WTC11 (cell line): ENCODE data around the gene FCN2. TPM values are rescaled to one million over a fixed set of nuclear protein-coding genes. Genes with fewer than 3 reads are reported as not detected.

Experiments used
- ATAC-seq: fragments of 200-7000 bp; cut with Tn5 transposase; 2 replicates; pipeline ENCODE4 v1.10.0; 2021; ENCODE audit warnings: mild to moderate bottlenecking, moderate library complexity
- CTCF ChIA-PET: fragments of 300-600 bp; sonication (Branson Sonifier 250); formaldehyde crosslinking; loops from one replicate; lab custom pipeline; 2021; ENCODE audit warnings: antibody characterized with exemption; lab: Charles Lee
- POLR2A ChIA-PET: fragments of 350-600 bp; sonication (Branson Sonifier 250); formaldehyde crosslinking; loops from one replicate; lab custom pipeline; 2021; ENCODE audit warnings: antibody characterized with exemption; lab: Charles Lee
- DNase-seq: peaks from one replicate; pipeline ENCODE4 v3.0.0; 2021; ENCODE audit warnings: low spot score
- H3K27ac Mint-ChIP-seq: 2 replicates; pipeline ENCODE4 v1.8.0; 2021; ENCODE audit warnings: mixed read lengths
- H3K27me3 Mint-ChIP-seq: 2 replicates; pipeline ENCODE4 v1.8.0; 2021; ENCODE audit warnings: low read depth, mild to moderate bottlenecking, moderate library complexity, mixed read lengths
- H3K36me3 Mint-ChIP-seq: 2 replicates; pipeline ENCODE4 v1.8.0; 2021; ENCODE audit warnings: mixed read lengths
- H3K4me1 Mint-ChIP-seq: 2 replicates; pipeline ENCODE4 v1.8.0; 2022; ENCODE audit warnings: mixed read lengths
- H3K4me3 Mint-ChIP-seq: 2 replicates; pipeline ENCODE4 v1.8.0; 2021; ENCODE audit warnings: mild to moderate bottlenecking, moderate library complexity, mixed read lengths
- H3K9me3 Mint-ChIP-seq: 2 replicates; pipeline ENCODE4 v1.8.0; 2021; ENCODE audit warnings: mixed read lengths
- ATF1 ChIP-seq: sonication (generic); formaldehyde crosslinking; IDR thresholded peaks from 2 replicates; pipeline ENCODE4 v1.8.1; 2023; ENCODE audit warnings: mild to moderate bottlenecking, moderate library complexity, missing genetic modification reagents
- CDX4 ChIP-seq: fragments of 250-450 bp; sonication (Bioruptor Pico); IDR thresholded peaks from 2 replicates; pipeline ENCODE4 v1.9.0; 2021; ENCODE audit warnings: moderate library complexity, mild to moderate bottlenecking, inconsistent platforms, borderline replicate concordance
- CREM ChIP-seq: sonication (generic); formaldehyde crosslinking; IDR thresholded peaks from 2 replicates; pipeline ENCODE4 v1.8.1; 2022; ENCODE audit warnings: mild to moderate bottlenecking, missing genetic modification reagents, moderate library complexity
- FOXP1 ChIP-seq: sonication (generic); formaldehyde crosslinking; IDR thresholded peaks from 2 replicates; pipeline ENCODE4 v1.8.0; 2022; ENCODE audit warnings: missing genetic modification reagents, mild to moderate bottlenecking, moderate library complexity, borderline replicate concordance
- IRF2 ChIP-seq: sonication (generic); formaldehyde crosslinking; IDR thresholded peaks from 2 replicates; pipeline ENCODE4 v1.8.0; 2022; ENCODE audit warnings: low read depth, missing genetic modification reagents, borderline replicate concordance
- NFE2L1 ChIP-seq: sonication (generic); formaldehyde crosslinking; IDR thresholded peaks from 2 replicates; pipeline ENCODE4 v1.8.1; 2023; ENCODE audit warnings: missing genetic modification reagents
- NFYB ChIP-seq: sonication (generic); formaldehyde crosslinking; conservative IDR thresholded peaks from 2 replicates; pipeline ENCODE4 v1.8.0; 2022; ENCODE audit warnings: low read depth, missing genetic modification reagents
- PREB ChIP-seq: sonication (generic); formaldehyde crosslinking; IDR thresholded peaks from 2 replicates; pipeline ENCODE4 v1.8.1; 2022; ENCODE audit warnings: mild to moderate bottlenecking, missing genetic modification reagents, moderate library complexity, borderline replicate concordance
- USF1 ChIP-seq: sonication (generic); formaldehyde crosslinking; IDR thresholded peaks from 2 replicates; pipeline ENCODE4 v1.8.0; 2022; ENCODE audit warnings: mild to moderate bottlenecking, missing genetic modification reagents
- ZNF121 ChIP-seq: sonication (generic); formaldehyde crosslinking; IDR thresholded peaks from 2 replicates; pipeline ENCODE4 v1.8.0; 2023; ENCODE audit warnings: missing genetic modification reagents
- ZNF219 ChIP-seq: sonication (generic); formaldehyde crosslinking; IDR thresholded peaks from 2 replicates; pipeline ENCODE4 v1.8.0; 2023; ENCODE audit warnings: missing genetic modification reagents, mild to moderate bottlenecking, borderline replicate concordance
- ZNF396 ChIP-seq: fragments of 250-450 bp; sonication (Bioruptor Pico); IDR thresholded peaks from 2 replicates; pipeline ENCODE4 v1.8.0; 2021; ENCODE audit warnings: mild to moderate bottlenecking, moderate library complexity, borderline replicate concordance
- ZNF416 ChIP-seq: fragments of 250-450 bp; sonication (Bioruptor Pico); IDR thresholded peaks from 2 replicates; pipeline ENCODE4 v1.9.0; 2021; ENCODE audit warnings: mild to moderate bottlenecking, inconsistent platforms
- ZSCAN18 ChIP-seq: fragments of 250-450 bp; sonication (Bioruptor Pico); IDR thresholded peaks from 2 replicates; pipeline ENCODE4 v2.1.2; 2022; ENCODE audit warnings: mild to moderate bottlenecking, moderate library complexity
- total RNA-seq: library from RNA; stranded (reverse); gene quantifications from 3 replicates; pipeline ENCODE4 v1.2.3, GENCODE V29; 2021
- TF ChIP-seq, protein P1 (sequence below): sonication (generic); formaldehyde crosslinking; IDR thresholded peaks from 2 replicates; pipeline ENCODE4 v1.8.0; 2023; ENCODE audit warnings: mild to moderate bottlenecking, missing genetic modification reagents
- TF ChIP-seq, protein P2 (sequence below): sonication (generic); formaldehyde crosslinking; IDR thresholded peaks from 2 replicates; pipeline ENCODE4 v1.8.0; 2023; ENCODE audit warnings: missing genetic modification reagents, mild to moderate bottlenecking, borderline replicate concordance

Gene FCN2
- total RNA-seq, 1 experiment from 2014 or later = not detected

DNA sequence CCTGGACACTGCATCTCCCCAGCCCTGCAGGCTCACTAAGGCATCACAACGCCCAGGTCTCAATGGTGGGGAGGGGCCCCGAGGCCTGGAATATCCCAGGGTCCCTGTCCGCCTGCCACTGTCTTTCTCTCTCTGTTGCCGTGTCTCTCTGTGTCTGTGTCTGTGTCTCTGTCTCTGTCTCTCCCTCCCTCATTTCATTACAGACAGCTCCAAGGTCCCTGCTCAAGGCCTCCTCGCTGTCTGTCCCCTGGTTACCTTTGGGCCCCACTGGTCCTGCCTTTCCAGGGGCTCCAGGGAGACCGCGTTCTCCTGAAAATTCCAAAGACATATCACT is 33.9 kb downstream of the FCN2 start:
- POLR2A ChIA-PET = no interaction called here
- CTCF ChIA-PET = no interaction called here
- H3K27me3 Mint-ChIP-seq = no peaks in the 10 kb centered on the region
- H3K27ac Mint-ChIP-seq = no peak overlapping the region
- DNase-seq = no peak
- ATAC-seq = no peak
- no peaks in the 10 kb centered on the region for H3K4me1 Mint-ChIP-seq
- no peak overlapping the region for H3K4me3 Mint-ChIP-seq
- peaks cover 14% of the 10 kb centered on the region for H3K9me3 Mint-ChIP-seq
- TF ChIP-seq FOXP1 (CRISPR knock-in tag) (no peak), IRF2 (no peak), ZSCAN18 (CRISPR knock-in tag) (no peak), USF1 (CRISPR knock-in tag) (no peak), NFYB (CRISPR knock-in tag) (no peak), ZNF219 (no peak), ZNF121 (CRISPR knock-in tag) (no peak), ATF1 (CRISPR knock-in tag) (no peak), PREB (no peak), CREM (CRISPR knock-in tag) (no peak), ZNF416 (CRISPR knock-in tag) (no peak)
- TF ChIP-seq, protein P1, sequence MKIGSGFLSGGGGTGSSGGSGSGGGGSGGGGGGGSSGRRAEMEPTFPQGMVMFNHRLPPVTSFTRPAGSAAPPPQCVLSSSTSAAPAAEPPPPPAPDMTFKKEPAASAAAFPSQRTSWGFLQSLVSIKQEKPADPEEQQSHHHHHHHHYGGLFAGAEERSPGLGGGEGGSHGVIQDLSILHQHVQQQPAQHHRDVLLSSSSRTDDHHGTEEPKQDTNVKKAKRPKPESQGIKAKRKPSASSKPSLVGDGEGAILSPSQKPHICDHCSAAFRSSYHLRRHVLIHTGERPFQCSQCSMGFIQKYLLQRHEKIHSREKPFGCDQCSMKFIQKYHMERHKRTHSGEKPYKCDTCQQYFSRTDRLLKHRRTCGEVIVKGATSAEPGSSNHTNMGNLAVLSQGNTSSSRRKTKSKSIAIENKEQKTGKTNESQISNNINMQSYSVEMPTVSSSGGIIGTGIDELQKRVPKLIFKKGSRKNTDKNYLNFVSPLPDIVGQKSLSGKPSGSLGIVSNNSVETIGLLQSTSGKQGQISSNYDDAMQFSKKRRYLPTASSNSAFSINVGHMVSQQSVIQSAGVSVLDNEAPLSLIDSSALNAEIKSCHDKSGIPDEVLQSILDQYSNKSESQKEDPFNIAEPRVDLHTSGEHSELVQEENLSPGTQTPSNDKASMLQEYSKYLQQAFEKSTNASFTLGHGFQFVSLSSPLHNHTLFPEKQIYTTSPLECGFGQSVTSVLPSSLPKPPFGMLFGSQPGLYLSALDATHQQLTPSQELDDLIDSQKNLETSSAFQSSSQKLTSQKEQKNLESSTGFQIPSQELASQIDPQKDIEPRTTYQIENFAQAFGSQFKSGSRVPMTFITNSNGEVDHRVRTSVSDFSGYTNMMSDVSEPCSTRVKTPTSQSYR (CRISPR knock-in tag) = no peak
- TF ChIP-seq, protein P2, sequence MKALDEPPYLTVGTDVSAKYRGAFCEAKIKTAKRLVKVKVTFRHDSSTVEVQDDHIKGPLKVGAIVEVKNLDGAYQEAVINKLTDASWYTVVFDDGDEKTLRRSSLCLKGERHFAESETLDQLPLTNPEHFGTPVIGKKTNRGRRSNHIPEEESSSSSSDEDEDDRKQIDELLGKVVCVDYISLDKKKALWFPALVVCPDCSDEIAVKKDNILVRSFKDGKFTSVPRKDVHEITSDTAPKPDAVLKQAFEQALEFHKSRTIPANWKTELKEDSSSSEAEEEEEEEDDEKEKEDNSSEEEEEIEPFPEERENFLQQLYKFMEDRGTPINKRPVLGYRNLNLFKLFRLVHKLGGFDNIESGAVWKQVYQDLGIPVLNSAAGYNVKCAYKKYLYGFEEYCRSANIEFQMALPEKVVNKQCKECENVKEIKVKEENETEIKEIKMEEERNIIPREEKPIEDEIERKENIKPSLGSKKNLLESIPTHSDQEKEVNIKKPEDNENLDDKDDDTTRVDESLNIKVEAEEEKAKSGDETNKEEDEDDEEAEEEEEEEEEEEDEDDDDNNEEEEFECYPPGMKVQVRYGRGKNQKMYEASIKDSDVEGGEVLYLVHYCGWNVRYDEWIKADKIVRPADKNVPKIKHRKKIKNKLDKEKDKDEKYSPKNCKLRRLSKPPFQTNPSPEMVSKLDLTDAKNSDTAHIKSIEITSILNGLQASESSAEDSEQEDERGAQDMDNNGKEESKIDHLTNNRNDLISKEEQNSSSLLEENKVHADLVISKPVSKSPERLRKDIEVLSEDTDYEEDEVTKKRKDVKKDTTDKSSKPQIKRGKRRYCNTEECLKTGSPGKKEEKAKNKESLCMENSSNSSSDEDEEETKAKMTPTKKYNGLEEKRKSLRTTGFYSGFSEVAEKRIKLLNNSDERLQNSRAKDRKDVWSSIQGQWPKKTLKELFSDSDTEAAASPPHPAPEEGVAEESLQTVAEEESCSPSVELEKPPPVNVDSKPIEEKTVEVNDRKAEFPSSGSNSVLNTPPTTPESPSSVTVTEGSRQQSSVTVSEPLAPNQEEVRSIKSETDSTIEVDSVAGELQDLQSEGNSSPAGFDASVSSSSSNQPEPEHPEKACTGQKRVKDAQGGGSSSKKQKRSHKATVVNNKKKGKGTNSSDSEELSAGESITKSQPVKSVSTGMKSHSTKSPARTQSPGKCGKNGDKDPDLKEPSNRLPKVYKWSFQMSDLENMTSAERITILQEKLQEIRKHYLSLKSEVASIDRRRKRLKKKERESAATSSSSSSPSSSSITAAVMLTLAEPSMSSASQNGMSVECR (CRISPR knock-in tag) = no peak
- peaks cover 6% of the 10 kb centered on the region; the same call in 1 of the 2 replicates for H3K36me3 Mint-ChIP-seq

- ATAC-seq = no peak
- POLR2A ChIA-PET = no interaction called here
- TF ChIP-seq ZNF396 (CRISPR knock-in tag) (no peak), CDX4 (no peak), NFE2L1 (no peak)
- TF ChIP-seq, protein P1 (CRISPR knock-in tag) = no peak
- no peak overlapping the region for H3K27ac Mint-ChIP-seq
- CTCF ChIA-PET = no interaction called here
- no peaks in the 10 kb centered on the region for H3K27me3 Mint-ChIP-seq
- H3K4me1 Mint-ChIP-seq = no peaks in the 10 kb centered on the region
- DNase-seq = no peak
- H3K9me3 Mint-ChIP-seq = peaks cover 19% of the 10 kb centered on the region
- no peak overlapping the region for H3K4me3 Mint-ChIP-seq
- H3K36me3 Mint-ChIP-seq = peaks cover 11% of the 10 kb centered on the region
Measured at GRCh38 chr9:134915046-134915985, 34.7 kb downstream of the FCN2 start.
